WTC11 (cell line): ENCODE results near the gene TNFRSF13B. TPM values are rescaled to one million over a fixed set of nuclear protein-coding genes. Genes with fewer than 3 reads are reported as not detected.

Experiments used
- ATAC-seq: fragments of 200-7000 bp; cut with Tn5 transposase; 2 replicates; pipeline ENCODE4 v1.10.0; 2021; ENCODE audit warnings: mild to moderate bottlenecking, moderate library complexity
- CTCF ChIA-PET: fragments of 300-600 bp; sonication (Branson Sonifier 250); formaldehyde crosslinking; loops from one replicate; lab custom pipeline; 2021; ENCODE audit warnings: antibody characterized with exemption; lab: Charles Lee
- POLR2A ChIA-PET: fragments of 350-600 bp; sonication (Branson Sonifier 250); formaldehyde crosslinking; loops from one replicate; lab custom pipeline; 2021; ENCODE audit warnings: antibody characterized with exemption; lab: Charles Lee
- DNase-seq: peaks from one replicate; pipeline ENCODE4 v3.0.0; 2021; ENCODE audit warnings: low spot score
- H3K27ac Mint-ChIP-seq: 2 replicates; pipeline ENCODE4 v1.8.0; 2021; ENCODE audit warnings: mixed read lengths
- H3K27me3 Mint-ChIP-seq: 2 replicates; pipeline ENCODE4 v1.8.0; 2021; ENCODE audit warnings: low read depth, mild to moderate bottlenecking, moderate library complexity, mixed read lengths
- H3K36me3 Mint-ChIP-seq: 2 replicates; pipeline ENCODE4 v1.8.0; 2021; ENCODE audit warnings: mixed read lengths
- H3K4me1 Mint-ChIP-seq: 2 replicates; pipeline ENCODE4 v1.8.0; 2022; ENCODE audit warnings: mixed read lengths
- H3K4me3 Mint-ChIP-seq: 2 replicates; pipeline ENCODE4 v1.8.0; 2021; ENCODE audit warnings: mild to moderate bottlenecking, moderate library complexity, mixed read lengths
- H3K9me3 Mint-ChIP-seq: 2 replicates; pipeline ENCODE4 v1.8.0; 2021; ENCODE audit warnings: mixed read lengths
- AFF4 ChIP-seq: sonication (generic); formaldehyde crosslinking; IDR thresholded peaks from 2 replicates; pipeline ENCODE4 v1.8.1; 2023; ENCODE audit warnings: mild to moderate bottlenecking, missing genetic modification reagents, borderline replicate concordance
- CBFB ChIP-seq: sonication (generic); formaldehyde crosslinking; IDR thresholded peaks from 2 replicates; pipeline ENCODE4 v1.8.1; 2022; ENCODE audit warnings: mild to moderate bottlenecking, low read depth, missing genetic modification reagents
- CDX4 ChIP-seq: fragments of 250-450 bp; sonication (Bioruptor Pico); IDR thresholded peaks from 2 replicates; pipeline ENCODE4 v1.9.0; 2021; ENCODE audit warnings: moderate library complexity, mild to moderate bottlenecking, inconsistent platforms, borderline replicate concordance
- E2F4 ChIP-seq: sonication (generic); formaldehyde crosslinking; IDR thresholded peaks from 2 replicates; pipeline ENCODE4 v1.8.1; 2022; ENCODE audit warnings: low read depth, mild to moderate bottlenecking, moderate library complexity, missing genetic modification reagents, borderline replicate concordance
- ELF4 ChIP-seq: sonication (generic); formaldehyde crosslinking; IDR thresholded peaks from 2 replicates; pipeline ENCODE4 v1.8.1; 2022; ENCODE audit warnings: low read depth, mild to moderate bottlenecking, moderate library complexity, missing genetic modification reagents
- GABPB1 ChIP-seq: sonication (generic); formaldehyde crosslinking; IDR thresholded peaks from 2 replicates; pipeline ENCODE4 v1.8.1; 2023; ENCODE audit warnings: mild to moderate bottlenecking, missing genetic modification reagents
- GRHL2 ChIP-seq: fragments of 250-450 bp; sonication (Bioruptor Pico); IDR thresholded peaks from 2 replicates; pipeline ENCODE4 v1.8.0; 2022; ENCODE audit warnings: mild to moderate bottlenecking, moderate library complexity; ENCODE audit not compliant: insufficient replicate concordance, severe bottlenecking
- HMGXB4 ChIP-seq: sonication (generic); formaldehyde crosslinking; IDR thresholded peaks from 2 replicates; pipeline ENCODE4 v1.8.1; 2023; ENCODE audit warnings: mild to moderate bottlenecking, moderate library complexity, missing genetic modification reagents
- IRF1 ChIP-seq: sonication (generic); formaldehyde crosslinking; IDR thresholded peaks from 2 replicates; pipeline ENCODE4 v1.8.0; 2023; ENCODE audit warnings: missing genetic modification reagents
- NFE2L1 ChIP-seq: sonication (generic); formaldehyde crosslinking; IDR thresholded peaks from 2 replicates; pipeline ENCODE4 v1.8.1; 2023; ENCODE audit warnings: missing genetic modification reagents
- RELA ChIP-seq: sonication (generic); formaldehyde crosslinking; IDR thresholded peaks from 2 replicates; pipeline ENCODE4 v1.8.1; 2022; ENCODE audit warnings: missing genetic modification reagents, mild to moderate bottlenecking, borderline replicate concordance
- RORB ChIP-seq: fragments of 250-450 bp; sonication (Bioruptor Pico); IDR thresholded peaks from 2 replicates; pipeline ENCODE4 v1.9.0; 2021; ENCODE audit warnings: mild to moderate bottlenecking
- SMAD4 ChIP-seq: sonication (generic); formaldehyde crosslinking; IDR thresholded peaks from 2 replicates; pipeline ENCODE4 v1.8.0; 2022; ENCODE audit warnings: mild to moderate bottlenecking, missing genetic modification reagents
- TCF7 ChIP-seq: sonication (generic); formaldehyde crosslinking; IDR thresholded peaks from 2 replicates; pipeline ENCODE4 v1.8.0; 2022; ENCODE audit warnings: mild to moderate bottlenecking, low read depth, missing genetic modification reagents, moderate library complexity
- ZMAT4 ChIP-seq: fragments of 250-450 bp; sonication (Bioruptor Pico); IDR thresholded peaks from 2 replicates; pipeline ENCODE4 v1.9.0; 2021; ENCODE audit warnings: mild to moderate bottlenecking
- ZNF121 ChIP-seq: sonication (generic); formaldehyde crosslinking; IDR thresholded peaks from 2 replicates; pipeline ENCODE4 v1.8.0; 2023; ENCODE audit warnings: missing genetic modification reagents
- ZNF219 ChIP-seq: sonication (generic); formaldehyde crosslinking; IDR thresholded peaks from 2 replicates; pipeline ENCODE4 v1.8.0; 2023; ENCODE audit warnings: missing genetic modification reagents, mild to moderate bottlenecking, borderline replicate concordance
- ZNF671 ChIP-seq: fragments of 250-450 bp; sonication (Bioruptor Pico); IDR thresholded peaks from 2 replicates; pipeline ENCODE4 v1.8.0; 2021; ENCODE audit warnings: mild to moderate bottlenecking
- ZSCAN18 ChIP-seq: fragments of 250-450 bp; sonication (Bioruptor Pico); IDR thresholded peaks from 2 replicates; pipeline ENCODE4 v2.1.2; 2022; ENCODE audit warnings: mild to moderate bottlenecking, moderate library complexity
- total RNA-seq: library from RNA; stranded (reverse); gene quantifications from 3 replicates; pipeline ENCODE4 v1.2.3, GENCODE V29; 2021

The TNFRSF13B gene
- total RNA-seq, 1 experiment from 2014 or later = not detected

- Mint-ChIP-seq H3K4me3 (no peak overlapping the region), H3K27ac (no peak overlapping the region), H3K27me3 (no peaks in the 10 kb centered on the region; the same call in 1 of the 2 replicates), H3K4me1 (peaks cover 5% of the 10 kb centered on the region; the same call in 1 of the 2 replicates)
- ATAC-seq = no peak
- POLR2A ChIA-PET = interaction anchor here (0.6 kb wide), 1 partner anchor 512 kb away, joined by 3 read pairs; no protein-coding TSS in a partner anchor
- TF ChIP-seq CDX4 (no peak), HMGXB4 (CRISPR knock-in tag) (no peak)
- TF ChIP-seq, all 79 proteins: peak for 0
- H3K9me3 Mint-ChIP-seq = no peaks in the 10 kb centered on the region
- H3K36me3 Mint-ChIP-seq = no peaks in the 10 kb centered on the region
- DNase-seq = no peak
- CTCF ChIA-PET = interaction anchor here (0.6 to 3.1 kb wide), 2 partner anchors 16 to 387 kb away, joined by 3 to 14 read pairs; no protein-coding TSS in a partner anchor
Measured at GRCh38 chr17:16975277-16975651, 3.3 kb upstream of the TNFRSF13B start.

GRCh38 chr17:16974569-16975276, 2.8 kb upstream of the TNFRSF13B start:
- no peaks in the 10 kb centered on the region for H3K9me3 Mint-ChIP-seq
- DNase-seq (no peak), ATAC-seq (no peak)
- H3K36me3 Mint-ChIP-seq = no peaks in the 10 kb centered on the region
- no peaks in the 10 kb centered on the region; the same call in 1 of the 2 replicates for H3K27me3 Mint-ChIP-seq
- no peak for TF ChIP-seq ZNF219
- no peak for TF ChIP-seq GABPB1
- no peak for TF ChIP-seq AFF4 (CRISPR knock-in tag)
- TF ChIP-seq GRHL2 (CRISPR knock-in tag) = no peak
- TF ChIP-seq E2F4 (CRISPR knock-in tag) = no peak
- no peak for TF ChIP-seq IRF1 (CRISPR knock-in tag)
- no peak for TF ChIP-seq CBFB
- no peak for TF ChIP-seq NFE2L1 (CRISPR knock-in tag)
- no peak for TF ChIP-seq RELA (CRISPR knock-in tag)
- no peak for TF ChIP-seq ELF4
- TF ChIP-seq ZNF671 (CRISPR knock-in tag) = no peak
- TF ChIP-seq TCF7 (CRISPR knock-in tag) = no peak
- TF ChIP-seq ZSCAN18 = no peak
- no peak for TF ChIP-seq ZNF121 (CRISPR knock-in tag)
- no peak for TF ChIP-seq RORB (CRISPR knock-in tag)
- no peak for TF ChIP-seq ZMAT4 (CRISPR knock-in tag)
- TF ChIP-seq SMAD4 (CRISPR knock-in tag) = no peak
- H3K27ac Mint-ChIP-seq = no peak overlapping the region
- ChIA-PET POLR2A (interaction anchor here (0.6 kb wide), 1 partner anchor 511 kb away, joined by 3 read pairs; no protein-coding TSS in a partner anchor), CTCF (interaction anchor here (0.6 to 3.1 kb wide), 3 partner anchors 17 to 387 kb away, joined by 3 to 14 read pairs (median 6); no protein-coding TSS in a partner anchor)
- no peak overlapping the region for H3K4me3 Mint-ChIP-seq
- peaks cover 5% of the 10 kb centered on the region; the same call in 1 of the 2 replicates for H3K4me1 Mint-ChIP-seq
